Psoas muscle (tissue), 8 donors: ENCODE data around the gene BEST2. TPM values are rescaled to one million over a fixed set of nuclear protein-coding genes. Genes with fewer than 3 reads are reported as not detected.

Experiments
- ATAC-seq, 4 donors: fragments of 200-7000 bp; cut with Tn5 transposase; one replicate each; pipeline ENCODE4 v1.9.1; 2020; ENCODE audit warnings: moderate library complexity in 3 of 4, mild to moderate bottlenecking in 2 of 4
- DNase-seq, 2 donors: peaks; one replicate each; pipeline ENCODE4 v3.0.0-alpha.2; 2020
- H3K27ac ChIP-seq: fragments of 200-600 bp; one replicate; pipeline ENCODE4 v1.8.0; 2022
- H3K27me3 ChIP-seq, 3 donors: fragments of 200-600 bp in 1 of 3; one replicate each; pipeline versions ENCODE4 v1.6.1 to v1.8.0; 2013 to 2022; ENCODE audit warnings: low read length in 2 of 3, mild to moderate bottlenecking in 2 of 3, moderate library complexity in 1 of 3; ENCODE audit not compliant: insufficient read depth in 3 of 3
- H3K36me3 ChIP-seq, 2 donors: fragments of 200-600 bp in 1 of 2; one replicate each; pipeline versions ENCODE4 v1.6.1 to v1.8.0; 2013 to 2022; ENCODE audit warnings: low read depth in 1 of 2, mild to moderate bottlenecking in 1 of 2, moderate library complexity in 1 of 2; ENCODE audit not compliant: insufficient read depth in 1 of 2
- H3K4me1 ChIP-seq: fragments of 200-600 bp; one replicate; pipeline ENCODE4 v1.8.0; 2022
- H3K4me3 ChIP-seq: fragments of 200-600 bp; one replicate; pipeline ENCODE4 v1.8.0; 2022; ENCODE audit warnings: mild to moderate bottlenecking
- H3K9me3 ChIP-seq: fragments of 200-600 bp; one replicate; pipeline ENCODE4 v1.8.0; 2022
- WGBS, 3 donors: extraction: QIAGEN DNeasy Blood & Tissue Kit; methylation state at CpG; one replicate each; pipeline versions ENCODE4 v1.1.6 to v1.1.7; 2013; 5-methylcytosine and 5-hydroxymethylcytosine counted together
- intact Hi-C, 2 donors: fragments of 100-400 bp; cut with DNase I; formaldehyde crosslinking; loops; one replicate each; pipeline versions ENCODE4 v1.11.0 to v1.14.2; 2022
- polyA plus RNA-seq, 3 donors: library from polyadenylated mRNA; stranded (reverse); fragments of 200-250 nt; gene quantifications; one replicate each; pipeline ENCODE4 v1.2.3, GENCODE V29; 2013
- total RNA-seq, 4 donors: library from RNA; stranded (reverse); fragmentation: NEBNext Ultra II Directional in 2 of 4; extraction: Animal tissue kit (Norgen Biotek cat#: 25700) in 2 of 4; gene quantifications; one replicate each; pipeline versions ENCODE4 v1.2.1 to v1.2.4, GENCODE V29; 2021 to 2023
- TF ChIP-seq, protein P1 (sequence below): fragments of 200-600 bp; IDR thresholded peaks from one replicate; pipeline ENCODE4 v1.8.0; 2022; ENCODE audit warnings: antibody characterized with exemption
- donor health status: healthy with polysubstance abuse.
- donor health status: DM: no; HTN: no; CAD: no; lungs with moderate emphysema.
- donor health status: Bipolar disorder and iron deficiency.
- donor health status: healthy.
- donor health status: DM: yes; HTN: yes; CAD: no.
- donor health status: DM: no; HTN: no; CAD: no.
- donor health status: DM: no; HTN: no; CAD: no.
- donor health status: DM: yes; HTN: yes; CAD: no.

The BEST2 gene
- total and polyA plus RNA-seq, 7 donors = 0.04 to 0.37 (median 0.08) TPM; not detected in 4

GRCh38 chr19:12726988-12727316 is 24.6 kb upstream of the BEST2 start:
- no peaks in the 10 kb centered on the region for H3K27me3 ChIP-seq
- H3K9me3 ChIP-seq = no peaks in the 10 kb centered on the region
- peaks cover 0 to 31% of the 10 kb centered on the region in 2 donors for H3K36me3 ChIP-seq
- no peak overlapping the region for H3K4me3 ChIP-seq
- DNase-seq (no peak), ATAC-seq (no peak)
- TF ChIP-seq, protein P1, sequence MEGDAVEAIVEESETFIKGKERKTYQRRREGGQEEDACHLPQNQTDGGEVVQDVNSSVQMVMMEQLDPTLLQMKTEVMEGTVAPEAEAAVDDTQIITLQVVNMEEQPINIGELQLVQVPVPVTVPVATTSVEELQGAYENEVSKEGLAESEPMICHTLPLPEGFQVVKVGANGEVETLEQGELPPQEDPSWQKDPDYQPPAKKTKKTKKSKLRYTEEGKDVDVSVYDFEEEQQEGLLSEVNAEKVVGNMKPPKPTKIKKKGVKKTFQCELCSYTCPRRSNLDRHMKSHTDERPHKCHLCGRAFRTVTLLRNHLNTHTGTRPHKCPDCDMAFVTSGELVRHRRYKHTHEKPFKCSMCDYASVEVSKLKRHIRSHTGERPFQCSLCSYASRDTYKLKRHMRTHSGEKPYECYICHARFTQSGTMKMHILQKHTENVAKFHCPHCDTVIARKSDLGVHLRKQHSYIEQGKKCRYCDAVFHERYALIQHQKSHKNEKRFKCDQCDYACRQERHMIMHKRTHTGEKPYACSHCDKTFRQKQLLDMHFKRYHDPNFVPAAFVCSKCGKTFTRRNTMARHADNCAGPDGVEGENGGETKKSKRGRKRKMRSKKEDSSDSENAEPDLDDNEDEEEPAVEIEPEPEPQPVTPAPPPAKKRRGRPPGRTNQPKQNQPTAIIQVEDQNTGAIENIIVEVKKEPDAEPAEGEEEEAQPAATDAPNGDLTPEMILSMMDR = no peak
- H3K4me1 ChIP-seq = peaks cover 3% of the 10 kb centered on the region
- intact Hi-C loops = no loop called here
- no peak overlapping the region for H3K27ac ChIP-seq
- 94 to 98% (median 95%) methylated on average over 2 of the region's 2 CpGs for WGBS, 3 donors

- Histone ChIP-seq H3K4me1 (peaks cover 12% of the 10 kb centered on the region), H3K27ac (no peak overlapping the region), H3K4me3 (no peak overlapping the region), H3K9me3 (no peaks in the 10 kb centered on the region), H3K27me3 (no peaks in the 10 kb centered on the region), H3K36me3 (peaks cover 0 to 31% of the 10 kb centered on the region in 2 donors)
- intact Hi-C loops = no loop called here
- DNase-seq (no peak), ATAC-seq (no peak)
- TF ChIP-seq, protein P1 = no peak
- WGBS, 3 donors = 94 to 99% (median 96%) methylated on average over 9 of the region's 9 CpGs
Observed at GRCh38 chr19:12727745-12728433, 23.7 kb upstream of the BEST2 start.

DNA sequence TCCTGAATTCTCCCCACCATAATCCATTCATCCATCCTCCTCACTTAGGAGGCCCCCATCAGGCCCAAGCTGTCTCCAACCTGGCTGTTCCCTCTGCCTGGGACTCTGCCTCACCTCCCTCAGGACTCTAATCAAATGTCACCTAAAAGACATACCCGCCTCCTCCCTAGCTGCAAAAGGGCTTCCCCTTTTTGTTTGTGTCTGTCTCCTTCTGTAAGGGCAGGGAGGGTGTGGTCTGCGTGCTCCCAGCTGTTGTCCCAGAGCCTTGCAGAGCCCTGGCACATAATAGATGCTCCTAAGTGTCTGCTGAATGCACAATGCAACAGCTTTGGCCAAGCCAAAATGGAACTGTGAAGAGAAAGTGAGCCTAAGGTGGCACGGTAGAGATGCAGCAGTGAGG is 21.5 kb upstream of the BEST2 start:
- Histone ChIP-seq H3K36me3 (peaks cover 0 to 31% of the 10 kb centered on the region in 2 donors), H3K9me3 (no peaks in the 10 kb centered on the region), H3K27me3 (no peaks in the 10 kb centered on the region), H3K27ac (no peak overlapping the region), H3K4me1 (peaks cover 21% of the 10 kb centered on the region), H3K4me3 (no peak overlapping the region)
- intact Hi-C loops = no loop called here
- WGBS, 3 donors = 54 to 59% (median 57%) methylated on average over 3 of the region's 3 CpGs
- TF ChIP-seq, protein P1 = no peak
- no peak for DNase-seq
- ATAC-seq = no peak

- Histone ChIP-seq H3K27ac (no peak overlapping the region), H3K27me3 (no peaks in the 10 kb centered on the region), H3K4me1 (peaks cover 26% of the 10 kb centered on the region), H3K36me3 (peaks cover 0 to 31% of the 10 kb centered on the region in 2 donors), H3K9me3 (no peaks in the 10 kb centered on the region), H3K4me3 (no peak overlapping the region)
- intact Hi-C loops = no loop called here
- TF ChIP-seq, protein P1 = no peak
- ATAC-seq (no peak), DNase-seq (no peak)
- WGBS, 3 donors = 89 to 94% (median 91%) methylated on average over 24 of the region's 24 CpGs
Observed at GRCh38 chr19:12731337-12731736, 20.3 kb upstream of the BEST2 start.
